Breast epithelium (tissue), 3 donors: Measurements from ENCODE around the gene PRKG1.

ENCODE experiments used
- CTCF ChIP-seq, 3 donors: fragments of 450-650 bp; IDR thresholded peaks; one replicate each; pipeline ENCODE4 v1.5.1; 2016 to 2017; ENCODE audit warnings: antibody characterized with exemption in 3 of 3, mild to moderate bottlenecking in 3 of 3, moderate library complexity in 3 of 3
- POLR2A ChIP-seq: fragments of 450-650 bp; IDR thresholded peaks from one replicate; pipeline ENCODE4 v1.6.1; 2016; ENCODE audit warnings: antibody characterized with exemption, mild to moderate bottlenecking, moderate library complexity

DNA sequence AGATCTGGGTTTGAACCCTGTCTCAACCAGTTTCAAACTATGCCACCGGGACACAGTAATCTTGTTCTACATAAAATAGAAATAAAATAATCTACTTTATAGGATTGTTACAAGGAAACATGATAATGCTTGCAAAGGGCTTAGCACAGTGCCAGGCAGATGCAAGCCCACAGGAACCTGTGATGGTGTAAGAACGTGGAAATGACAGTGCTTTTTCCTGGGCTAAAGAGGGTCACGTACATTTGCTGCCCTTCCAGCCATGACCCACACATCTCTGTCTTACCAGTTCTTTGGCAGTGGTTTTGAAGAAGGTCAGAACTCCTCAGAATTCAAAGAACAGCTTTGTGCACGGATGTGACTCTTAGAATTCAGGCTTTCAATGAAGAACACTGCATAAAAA lies 342.2 kb downstream of the PRKG1 start:
- TF ChIP-seq CTCF (IDR thresholded peaks at IDR 0.05) (no peak), POLR2A (no peak)
